ENCODE measurements around the gene IMMP2L. TPM values are rescaled to one million over a fixed set of nuclear protein-coding genes. Genes with fewer than 3 reads are reported as not detected.
"Not testable (repeated sequence)": the region's sequence is repeated elsewhere in the genome, so short reads cannot be mapped to it uniquely, and the experiment has no call there.

IMMP2L gene
- polyA plus RNA-seq, 4 donors: 10.5 to 20.1 (median 14.1) TPM

DNA sequence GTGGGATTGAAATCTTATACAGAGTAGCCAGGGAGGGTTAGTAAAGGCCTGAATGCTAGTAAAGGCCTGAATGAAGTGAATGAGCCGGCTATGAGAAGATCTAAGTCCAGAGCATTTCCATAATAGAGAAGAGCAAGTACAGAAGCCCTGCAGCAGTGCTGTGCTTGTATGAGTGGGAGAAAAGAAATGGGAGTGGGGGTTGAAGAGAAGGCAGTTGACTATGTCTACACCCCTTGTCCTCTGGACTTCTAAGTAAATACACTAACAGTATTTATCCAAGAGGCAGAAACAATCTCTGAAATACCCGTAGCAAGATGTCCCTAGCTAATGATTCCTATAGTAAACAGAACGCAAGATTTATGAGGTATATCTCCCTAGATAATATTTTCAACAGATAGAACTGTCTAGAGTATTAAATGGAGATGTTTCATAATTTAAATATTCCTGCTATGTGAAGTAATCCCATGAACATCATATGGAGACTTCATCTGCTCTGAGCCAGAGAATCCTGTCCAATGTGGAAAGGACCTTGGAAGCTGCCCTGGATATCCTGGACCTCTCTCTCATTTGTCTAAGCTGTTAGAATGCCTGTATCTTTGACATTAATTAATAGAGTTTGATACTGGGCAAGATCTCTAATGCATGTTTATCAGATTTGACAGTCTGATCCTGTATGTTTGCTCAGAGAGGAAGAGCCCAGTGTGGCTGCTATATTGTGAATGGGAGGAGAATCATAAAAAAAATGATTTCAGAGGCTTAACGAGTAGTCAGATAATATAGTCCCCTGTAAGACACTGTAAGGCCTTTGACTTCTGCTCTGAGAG lies 299.8 kb downstream of the IMMP2L start:
- Histone ChIP-seq H3K36me3 (ENCODE audit: control insufficient read depth in 3 of 3, insufficient read depth in 2 of 3, low read depth in 1 of 3, low read length in 3 of 3) (no peaks in the 10 kb centered on the region), H3K9me3 (ENCODE audit: control insufficient read depth in 2 of 2, insufficient read depth in 1 of 2, low read depth in 1 of 2, low read length in 1 of 2) (no peaks in the 10 kb centered on the region), H3K4me3 (ENCODE audit: low read depth in 1 of 3, low read length in 3 of 3) (no peak overlapping the region), H3K27ac (ENCODE audit: low read depth in 1 of 3, low read length in 2 of 3) (no peak overlapping the region), H3K4me1 (ENCODE audit: control insufficient read depth in 3 of 3, insufficient read depth in 2 of 3, low read depth in 1 of 3, low read length in 2 of 3) (no peaks in the 10 kb centered on the region), H3K27me3 (ENCODE audit: control insufficient read depth in 3 of 3, insufficient read depth in 3 of 3, low read length in 3 of 3) (no peaks in the 10 kb centered on the region)
- FAIRE-seq (no peak), DNase-seq (no peak)
- WGBS, 3 donors: 68 to 81% (median 80%) methylated on average over 4 of the region's 4 CpGs

DNA sequence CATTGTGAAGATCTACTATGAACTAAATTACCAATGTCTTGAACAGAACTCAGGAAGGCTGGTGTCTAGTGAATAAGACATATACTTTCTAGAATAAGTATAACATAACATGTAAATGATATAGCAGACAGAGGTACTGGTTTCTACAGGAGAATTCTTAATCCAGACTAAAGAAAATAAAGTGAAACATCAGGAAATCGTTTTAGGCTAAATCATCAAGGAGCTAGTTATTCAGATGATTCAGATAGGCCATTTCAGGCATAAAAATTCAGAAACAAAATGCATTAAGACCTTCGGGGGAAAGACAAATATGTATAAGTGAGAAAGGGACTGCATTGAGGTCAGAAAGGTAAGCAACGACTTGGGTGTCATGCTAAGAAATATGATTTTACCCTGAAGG lies 300.8 kb downstream of the IMMP2L start:
- FAIRE-seq: no peak

DNA sequence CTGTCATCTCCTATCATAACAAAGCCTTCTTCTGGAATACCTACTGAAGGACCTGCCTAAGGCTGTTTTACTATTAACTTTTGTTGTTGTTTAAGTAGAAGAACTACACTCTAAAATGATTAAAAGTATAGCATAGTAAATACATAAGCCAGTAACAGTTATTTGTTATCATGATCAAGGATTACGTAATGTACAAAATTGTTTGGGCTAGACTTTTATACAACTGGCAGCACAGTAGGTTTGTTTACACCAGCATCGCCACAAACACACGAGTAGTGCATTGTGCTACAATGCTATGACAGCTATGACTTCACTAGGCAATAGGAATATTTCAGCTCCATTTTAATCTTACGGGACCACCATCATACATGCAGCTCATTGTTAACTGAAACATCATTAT lies 302.3 kb downstream of the IMMP2L start:
- Histone ChIP-seq H3K27me3 (ENCODE audit: control insufficient read depth in 3 of 3, insufficient read depth in 3 of 3, low read length in 3 of 3) (no peaks in the 10 kb centered on the region), H3K36me3 (ENCODE audit: control insufficient read depth in 3 of 3, insufficient read depth in 2 of 3, low read depth in 1 of 3, low read length in 3 of 3) (no peaks in the 10 kb centered on the region), H3K9me3 (ENCODE audit: control insufficient read depth in 2 of 2, insufficient read depth in 1 of 2, low read depth in 1 of 2, low read length in 1 of 2) (no peaks in the 10 kb centered on the region), H3K27ac (ENCODE audit: low read depth in 1 of 3, low read length in 2 of 3) (no peak overlapping the region), H3K4me1 (ENCODE audit: control insufficient read depth in 3 of 3, insufficient read depth in 2 of 3, low read depth in 1 of 3, low read length in 2 of 3) (no peaks in the 10 kb centered on the region), H3K4me3 (ENCODE audit: low read depth in 1 of 3, low read length in 3 of 3) (no peak overlapping the region)
- WGBS, 3 donors: 83 to 92% (median 90%) methylated on average over 4 of the region's 4 CpGs
- DNase-seq (no peak), FAIRE-seq (no peak)

More for the DNA sequence above, 300.8 kb downstream of the IMMP2L start:
- no peaks in the 10 kb centered on the region for H3K9me3 ChIP-seq (ENCODE audit: control insufficient read depth in 2 of 2, insufficient read depth in 1 of 2, low read depth in 1 of 2, low read length in 1 of 2)
- H3K27me3 ChIP-seq (ENCODE audit: control insufficient read depth in 3 of 3, insufficient read depth in 3 of 3, low read length in 3 of 3): no peaks in the 10 kb centered on the region
- no peaks in the 10 kb centered on the region for H3K4me1 ChIP-seq (ENCODE audit: control insufficient read depth in 3 of 3, insufficient read depth in 2 of 3, low read depth in 1 of 3, low read length in 2 of 3)
- WGBS, 3 donors: 86 to 96% (median 89%) methylated on average over 3 of the region's 3 CpGs
- no peak overlapping the region for H3K4me3 ChIP-seq (ENCODE audit: low read depth in 1 of 3, low read length in 3 of 3)
- H3K36me3 ChIP-seq (ENCODE audit: control insufficient read depth in 3 of 3, insufficient read depth in 2 of 3, low read depth in 1 of 3, low read length in 3 of 3): no peaks in the 10 kb centered on the region
- no peak overlapping the region for H3K27ac ChIP-seq (ENCODE audit: low read depth in 1 of 3, low read length in 2 of 3)
- DNase-seq: no peak

DNA sequence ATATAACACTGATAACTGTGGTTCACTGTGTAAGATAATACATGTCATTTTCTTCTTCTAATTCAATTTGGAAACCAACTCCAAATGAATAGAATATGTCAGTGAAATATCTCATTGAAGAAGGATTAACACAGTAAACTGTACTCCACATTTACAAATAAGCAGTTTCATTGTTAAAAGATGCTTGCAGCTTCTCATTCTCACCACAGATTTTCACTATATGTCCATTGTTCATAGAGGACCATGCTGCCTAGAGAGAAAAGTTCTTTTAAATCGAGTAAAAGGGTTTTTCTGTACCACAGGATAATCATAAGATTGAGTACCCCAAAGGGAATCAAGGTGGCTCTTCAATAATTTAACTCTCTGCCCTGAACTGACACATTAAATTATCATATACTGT lies 305.9 kb downstream of the IMMP2L start:
- no peak for DNase-seq
- FAIRE-seq: no peak
- H3K4me3 ChIP-seq (ENCODE audit: low read depth in 1 of 3, low read length in 3 of 3): no peak overlapping the region
- no peak overlapping the region for H3K27ac ChIP-seq (ENCODE audit: low read depth in 1 of 3, low read length in 2 of 3)
- H3K36me3 ChIP-seq (ENCODE audit: control insufficient read depth in 3 of 3, insufficient read depth in 2 of 3, low read depth in 1 of 3, low read length in 3 of 3): no peaks in the 10 kb centered on the region
- H3K9me3 ChIP-seq (ENCODE audit: control insufficient read depth in 2 of 2, insufficient read depth in 1 of 2, low read depth in 1 of 2, low read length in 1 of 2): peaks cover 0 to 2% of the 10 kb centered on the region in 2 donors
- 90 to 97% (median 93%) methylated on average over 1 of the region's 1 CpG for WGBS, 3 donors
- no peaks in the 10 kb centered on the region for H3K27me3 ChIP-seq (ENCODE audit: control insufficient read depth in 3 of 3, insufficient read depth in 3 of 3, low read length in 3 of 3)
- no peaks in the 10 kb centered on the region for H3K4me1 ChIP-seq (ENCODE audit: control insufficient read depth in 3 of 3, insufficient read depth in 2 of 3, low read depth in 1 of 3, low read length in 2 of 3)

DNA sequence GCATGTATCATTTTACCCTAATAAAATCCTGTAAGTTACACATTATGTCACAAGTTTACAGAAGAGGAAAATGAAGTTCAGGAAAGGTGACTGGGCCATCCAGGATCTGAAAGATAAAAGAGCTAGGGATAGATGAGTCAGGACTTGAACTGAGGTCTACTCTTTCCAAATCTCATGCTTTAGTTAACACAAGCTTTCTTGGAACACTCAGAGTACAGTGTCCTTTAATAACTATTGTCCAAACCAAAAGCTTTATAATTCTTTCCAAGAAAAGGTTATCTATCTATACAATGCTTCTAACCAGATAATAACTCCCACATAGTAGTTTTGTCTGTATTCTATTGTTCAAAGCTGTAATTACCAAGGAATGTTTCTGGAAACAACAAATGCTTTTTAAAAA lies 306.7 kb downstream of the IMMP2L start:
- H3K4me3 ChIP-seq (ENCODE audit: low read depth in 1 of 3, low read length in 3 of 3): no peak overlapping the region
- H3K4me1 ChIP-seq (ENCODE audit: control insufficient read depth in 3 of 3, insufficient read depth in 2 of 3, low read depth in 1 of 3, low read length in 2 of 3): no peaks in the 10 kb centered on the region
- no peak overlapping the region for H3K27ac ChIP-seq (ENCODE audit: low read depth in 1 of 3, low read length in 2 of 3)
- H3K36me3 ChIP-seq (ENCODE audit: control insufficient read depth in 3 of 3, insufficient read depth in 2 of 3, low read depth in 1 of 3, low read length in 3 of 3): no peaks in the 10 kb centered on the region
- H3K9me3 ChIP-seq (ENCODE audit: control insufficient read depth in 2 of 2, insufficient read depth in 1 of 2, low read depth in 1 of 2, low read length in 1 of 2): peaks cover 0 to 4% of the 10 kb centered on the region in 2 donors
- H3K27me3 ChIP-seq (ENCODE audit: control insufficient read depth in 3 of 3, insufficient read depth in 3 of 3, low read length in 3 of 3): no peaks in the 10 kb centered on the region
- no peak for DNase-seq
- FAIRE-seq: no peak

DNA sequence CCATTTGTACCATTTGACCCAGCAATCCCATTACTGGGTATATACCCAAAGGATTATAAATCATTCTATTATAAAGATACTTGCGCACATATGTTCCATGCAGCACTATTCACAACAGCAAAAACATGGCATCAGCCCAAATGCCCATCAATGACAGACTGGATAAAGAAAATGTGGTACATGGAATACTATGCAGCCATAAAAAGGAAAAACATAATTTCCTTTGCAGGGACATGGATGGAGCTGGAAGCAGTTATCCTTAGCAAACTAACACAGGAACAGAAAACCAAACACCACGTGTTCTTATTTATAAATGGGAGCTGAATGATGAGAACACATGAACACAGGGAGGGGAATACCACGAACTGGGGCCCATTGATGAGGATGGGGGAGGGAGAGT lies 310.9 kb downstream of the IMMP2L start:
- not testable (repeated sequence) for H3K4me3 ChIP-seq (ENCODE audit: low read depth in 1 of 3, low read length in 3 of 3); H3K36me3 ChIP-seq (ENCODE audit: control insufficient read depth in 3 of 3, insufficient read depth in 2 of 3, low read depth in 1 of 3, low read length in 3 of 3); H3K4me1 ChIP-seq (ENCODE audit: control insufficient read depth in 3 of 3, insufficient read depth in 2 of 3, low read depth in 1 of 3, low read length in 2 of 3); DNase-seq; H3K27me3 ChIP-seq (ENCODE audit: control insufficient read depth in 3 of 3, insufficient read depth in 3 of 3, low read length in 3 of 3); FAIRE-seq; H3K27ac ChIP-seq (ENCODE audit: low read depth in 1 of 3, low read length in 2 of 3); H3K9me3 ChIP-seq (ENCODE audit: control insufficient read depth in 2 of 2, insufficient read depth in 1 of 2, low read depth in 1 of 2, low read length in 1 of 2)
- 91 to 95% (median 92%) methylated on average over 3 of the region's 3 CpGs for WGBS, 3 donors

DNA sequence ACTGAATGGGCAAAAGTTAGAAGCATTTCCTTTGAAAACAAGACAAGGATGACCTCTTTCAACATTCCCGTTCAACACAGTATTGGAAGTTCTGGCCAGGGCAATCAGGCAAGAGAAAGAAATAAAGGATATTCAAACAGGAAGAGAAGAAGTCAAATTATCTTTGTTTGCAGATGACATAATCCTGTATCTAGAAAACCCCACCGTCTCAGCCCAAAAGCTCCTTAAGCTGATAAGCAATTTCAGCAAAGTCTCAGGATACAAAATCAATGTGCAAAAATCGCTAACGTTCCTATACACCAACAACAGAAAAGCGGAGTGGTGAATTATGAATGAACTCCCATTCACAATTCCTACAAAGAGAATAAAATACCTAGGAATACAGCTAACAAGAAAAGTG lies 312.5 kb downstream of the IMMP2L start:
- not testable (repeated sequence) for FAIRE-seq; H3K27me3 ChIP-seq (ENCODE audit: control insufficient read depth in 3 of 3, insufficient read depth in 3 of 3, low read length in 3 of 3); H3K4me1 ChIP-seq (ENCODE audit: control insufficient read depth in 3 of 3, insufficient read depth in 2 of 3, low read depth in 1 of 3, low read length in 2 of 3); DNase-seq; H3K36me3 ChIP-seq (ENCODE audit: control insufficient read depth in 3 of 3, insufficient read depth in 2 of 3, low read depth in 1 of 3, low read length in 3 of 3); H3K4me3 ChIP-seq (ENCODE audit: low read depth in 1 of 3, low read length in 3 of 3); H3K27ac ChIP-seq (ENCODE audit: low read depth in 1 of 3, low read length in 2 of 3); H3K9me3 ChIP-seq (ENCODE audit: control insufficient read depth in 2 of 2, insufficient read depth in 1 of 2, low read depth in 1 of 2, low read length in 1 of 2)
- WGBS, 3 donors: 93 to 96% (median 94%) methylated on average over 5 of the region's 5 CpGs

DNA sequence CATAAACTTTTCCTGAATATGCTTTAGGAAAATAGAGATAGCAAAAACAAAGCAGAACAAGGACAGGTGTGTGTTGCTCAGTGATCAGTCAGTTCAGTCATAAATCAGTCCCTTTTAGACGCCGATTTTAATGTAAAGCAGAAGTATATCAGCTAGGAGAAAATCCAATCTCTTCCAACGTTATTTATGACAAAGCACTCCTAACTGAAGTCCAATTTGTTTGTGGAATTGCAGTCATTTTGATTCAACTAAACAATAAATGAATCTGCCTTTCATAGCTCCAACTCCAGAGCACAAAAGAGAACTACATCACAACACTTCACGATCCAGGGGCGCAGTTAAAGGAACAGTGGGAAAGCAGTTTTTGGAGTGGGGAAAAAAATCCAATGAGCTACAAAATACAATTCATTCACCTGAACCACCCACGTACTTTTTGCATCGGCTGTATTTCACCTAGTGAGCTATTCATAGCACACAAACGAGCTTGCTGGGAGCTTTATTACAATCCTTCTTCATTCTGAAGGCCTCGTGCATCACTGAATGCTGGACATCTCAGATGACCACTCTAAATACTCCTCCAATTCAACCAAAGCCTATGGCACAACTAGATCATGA lies 320.0 kb downstream of the IMMP2L start:
- H3K9me3 ChIP-seq (ENCODE audit: control insufficient read depth in 2 of 2, insufficient read depth in 1 of 2, low read depth in 1 of 2, low read length in 1 of 2): no peaks in the 10 kb centered on the region
- FAIRE-seq: no peak
- no peaks in the 10 kb centered on the region for H3K4me1 ChIP-seq (ENCODE audit: control insufficient read depth in 3 of 3, insufficient read depth in 2 of 3, low read depth in 1 of 3, low read length in 2 of 3)
- no peak for DNase-seq
- no peaks in the 10 kb centered on the region for H3K36me3 ChIP-seq (ENCODE audit: control insufficient read depth in 3 of 3, insufficient read depth in 2 of 3, low read depth in 1 of 3, low read length in 3 of 3)
- H3K27me3 ChIP-seq (ENCODE audit: control insufficient read depth in 3 of 3, insufficient read depth in 3 of 3, low read length in 3 of 3): no peaks in the 10 kb centered on the region
- 71 to 79% (median 72%) methylated on average over 9 of the region's 9 CpGs for WGBS, 3 donors
- no peak overlapping the region for H3K27ac ChIP-seq (ENCODE audit: low read depth in 1 of 3, low read length in 2 of 3)
- H3K4me3 ChIP-seq (ENCODE audit: low read depth in 1 of 3, low read length in 3 of 3): no peak overlapping the region

All from small intestine (tissue), 7 donors.